Measurements from ENCODE around the gene PRRG2.

DNA sequence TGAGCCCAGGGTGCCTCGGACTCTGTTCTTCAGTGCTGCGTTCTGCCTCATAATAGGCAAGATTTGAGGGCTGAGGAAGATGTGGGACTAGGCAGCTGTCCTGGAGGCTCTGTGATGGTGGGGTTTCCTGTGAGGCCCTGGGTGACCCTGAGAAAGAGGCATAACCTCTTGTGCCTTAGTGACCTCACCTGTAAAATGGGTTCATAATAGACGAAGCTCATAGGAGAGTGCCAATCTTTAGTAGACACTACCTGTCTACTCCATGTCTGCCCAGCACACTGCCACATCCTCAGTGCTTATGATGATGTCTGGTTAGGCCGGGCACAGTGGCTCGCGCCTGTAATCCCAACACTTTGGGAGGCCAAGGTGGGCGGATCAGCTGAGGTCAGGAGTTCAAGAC is 35.4 kb downstream of the PRRG2 start:
- TF ChIP-seq, protein P1, sequence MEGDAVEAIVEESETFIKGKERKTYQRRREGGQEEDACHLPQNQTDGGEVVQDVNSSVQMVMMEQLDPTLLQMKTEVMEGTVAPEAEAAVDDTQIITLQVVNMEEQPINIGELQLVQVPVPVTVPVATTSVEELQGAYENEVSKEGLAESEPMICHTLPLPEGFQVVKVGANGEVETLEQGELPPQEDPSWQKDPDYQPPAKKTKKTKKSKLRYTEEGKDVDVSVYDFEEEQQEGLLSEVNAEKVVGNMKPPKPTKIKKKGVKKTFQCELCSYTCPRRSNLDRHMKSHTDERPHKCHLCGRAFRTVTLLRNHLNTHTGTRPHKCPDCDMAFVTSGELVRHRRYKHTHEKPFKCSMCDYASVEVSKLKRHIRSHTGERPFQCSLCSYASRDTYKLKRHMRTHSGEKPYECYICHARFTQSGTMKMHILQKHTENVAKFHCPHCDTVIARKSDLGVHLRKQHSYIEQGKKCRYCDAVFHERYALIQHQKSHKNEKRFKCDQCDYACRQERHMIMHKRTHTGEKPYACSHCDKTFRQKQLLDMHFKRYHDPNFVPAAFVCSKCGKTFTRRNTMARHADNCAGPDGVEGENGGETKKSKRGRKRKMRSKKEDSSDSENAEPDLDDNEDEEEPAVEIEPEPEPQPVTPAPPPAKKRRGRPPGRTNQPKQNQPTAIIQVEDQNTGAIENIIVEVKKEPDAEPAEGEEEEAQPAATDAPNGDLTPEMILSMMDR (IDR thresholded peaks at IDR 0.05 in 4 of 5, conservative IDR thresholded peaks at IDR 0.05 in 1 of 5), result no peak
- no peak for TF ChIP-seq POLR2A (IDR thresholded peaks at IDR 0.05)

Measured in gastrocnemius medialis (tissue), 4 donors.